Liver (tissue), 9 donors: Measurements from ENCODE around the gene IL12RB2. TPM values are rescaled to one million over a fixed set of nuclear protein-coding genes. Genes with fewer than 3 reads are reported as not detected.

Experiments used
- DNase-seq: peaks from one replicate; pipeline ENCODE4 v3.0.0-alpha.2; 2017; ENCODE audit warnings: low spot score
- H3K27ac ChIP-seq, 2 donors: one replicate each; pipeline ENCODE4 v1.7.0; 2013; ENCODE audit warnings: inconsistent platforms in 2 of 2, low read length in 2 of 2, control low read depth in 1 of 2, low read depth in 1 of 2, mild to moderate bottlenecking in 1 of 2
- H3K27me3 ChIP-seq, 4 donors: one replicate each; pipeline versions ENCODE4 v1.6.1 to v1.7.0; 2013; ENCODE audit warnings: low read length in 3 of 4, inconsistent platforms in 1 of 4, mild to moderate bottlenecking in 1 of 4, moderate library complexity in 1 of 4; ENCODE audit not compliant: control insufficient read depth in 4 of 4, insufficient read depth in 4 of 4
- H3K36me3 ChIP-seq, 4 donors: one replicate each; pipeline versions ENCODE4 v1.6.1 to v1.7.0; 2013; ENCODE audit warnings: low read length in 3 of 4, mild to moderate bottlenecking in 3 of 4, low read depth in 1 of 4, moderate library complexity in 1 of 4; ENCODE audit not compliant: control insufficient read depth in 4 of 4, insufficient read depth in 3 of 4
- H3K4me1 ChIP-seq, 4 donors: one replicate each; pipeline versions ENCODE4 v1.6.1 to v1.7.0; 2013; ENCODE audit warnings: low read length in 3 of 4, mild to moderate bottlenecking in 3 of 4, moderate library complexity in 1 of 4; ENCODE audit not compliant: control insufficient read depth in 4 of 4, insufficient read depth in 4 of 4
- H3K4me3 ChIP-seq, 3 donors: one replicate each; pipeline versions ENCODE4 v1.6.1 to v1.7.0; 2013; ENCODE audit warnings: low read length in 3 of 3, control low read depth in 1 of 3, low read depth in 1 of 3, mild to moderate bottlenecking in 1 of 3
- H3K9ac ChIP-seq, 2 donors: one replicate each; pipeline ENCODE4 v1.7.0; 2013; ENCODE audit warnings: low read length in 2 of 2, mild to moderate bottlenecking in 2 of 2, moderate library complexity in 2 of 2, control low read depth in 1 of 2, low read depth in 1 of 2
- H3K9me3 ChIP-seq, 4 donors: one replicate each; pipeline versions ENCODE4 v1.6.1 to v1.7.0; 2013; ENCODE audit warnings: low read length in 3 of 4; ENCODE audit not compliant: control insufficient read depth in 4 of 4
- EGR1 ChIP-seq, 2 donors: IDR thresholded peaks; 2 replicates each; pipeline ENCODE4 v1.6.1; 2016 to 2018; ENCODE audit warnings: antibody characterized with exemption in 2 of 2, low read depth in 2 of 2
- FOXA1 ChIP-seq: IDR thresholded peaks from 2 replicates; pipeline ENCODE4 v1.6.1; 2016; ENCODE audit warnings: antibody characterized with exemption
- FOXA2 ChIP-seq: IDR thresholded peaks from 2 replicates; pipeline ENCODE4 v1.6.1; 2016; ENCODE audit warnings: antibody characterized with exemption
- HNF4A ChIP-seq, 2 donors: conservative IDR thresholded peaks; 2 replicates each; pipeline ENCODE4 v1.6.1; 2016; ENCODE audit warnings: antibody characterized with exemption in 2 of 2, mild to moderate bottlenecking in 2 of 2
- HNF4G ChIP-seq: IDR thresholded peaks from 2 replicates; pipeline ENCODE4 v1.6.1; 2016; ENCODE audit warnings: antibody characterized with exemption
- JUND ChIP-seq, 2 donors: IDR thresholded peaks; 2 replicates each; pipeline ENCODE4 v1.6.1; 2016; ENCODE audit warnings: antibody characterized with exemption in 2 of 2
- NR2F2 ChIP-seq: IDR thresholded peaks from 2 replicates; pipeline ENCODE4 v1.6.1; 2016; ENCODE audit warnings: antibody characterized with exemption
- RAD21 ChIP-seq, 2 donors: IDR thresholded peaks; 2 replicates each; pipeline ENCODE4 v1.6.1; 2016; ENCODE audit warnings: antibody characterized with exemption in 2 of 2, mild to moderate bottlenecking in 2 of 2
- REST ChIP-seq: IDR thresholded peaks from 2 replicates; pipeline ENCODE4 v1.6.1; 2016; ENCODE audit warnings: antibody characterized with exemption, mild to moderate bottlenecking
- RXRA ChIP-seq, 2 donors: IDR thresholded peaks; 2 replicates each; pipeline ENCODE4 v1.6.1; 2017 to 2018; ENCODE audit warnings: antibody characterized with exemption in 2 of 2, mild to moderate bottlenecking in 1 of 2
- SP1 ChIP-seq: IDR thresholded peaks from 2 replicates; pipeline ENCODE4 v1.6.1; 2018; ENCODE audit warnings: antibody characterized with exemption, mild to moderate bottlenecking
- WGBS: extraction: QIAGEN DNeasy Blood & Tissue Kit; methylation state at CpG from one replicate; pipeline ENCODE4 v1.1.7; 2013; 5-methylcytosine and 5-hydroxymethylcytosine counted together
- polyA plus RNA-seq, 2 donors: library from polyadenylated mRNA; stranded (reverse) in 1 of 2; unstranded in 1 of 2; fragments of 200-250 nt in 1 of 2; fragments of >200 nt in 1 of 2; fragmentation: Nextera tagmentation in 1 of 2; extraction: Ambion mirVana in 1 of 2; gene quantifications; one replicate each; pipeline versions ENCODE4 v1.2.1 to v1.2.3, GENCODE V29; 2013 to 2015
- total RNA-seq, 2 donors: library from RNA; depleted of rRNA; stranded (reverse); fragments of >200 nt; gene quantifications; one replicate each; pipeline ENCODE4 v1.2.3, GENCODE V29; 2014
- TF ChIP-seq, protein P1 (sequence below): IDR thresholded peaks from 2 replicates; pipeline ENCODE4 v1.6.1; 2016; ENCODE audit warnings: antibody characterized with exemption
- TF ChIP-seq, protein P2 (sequence below): IDR thresholded peaks from 2 replicates; pipeline ENCODE4 v1.6.1; 2016; ENCODE audit warnings: antibody characterized with exemption
- TF ChIP-seq, protein P3 (sequence below): IDR thresholded peaks from 2 replicates; pipeline ENCODE4 v1.6.1; 2016; ENCODE audit warnings: antibody characterized with exemption
- donor health status: healthy.
- donor health status: healthy.
- donor health status: healthy.
- donor health status: healthy.
- donor health status: healthy.

The IL12RB2 gene
- total and polyA plus RNA-seq, 4 donors, result 0.06 to 1.3 (median 0.58) TPM

DNA sequence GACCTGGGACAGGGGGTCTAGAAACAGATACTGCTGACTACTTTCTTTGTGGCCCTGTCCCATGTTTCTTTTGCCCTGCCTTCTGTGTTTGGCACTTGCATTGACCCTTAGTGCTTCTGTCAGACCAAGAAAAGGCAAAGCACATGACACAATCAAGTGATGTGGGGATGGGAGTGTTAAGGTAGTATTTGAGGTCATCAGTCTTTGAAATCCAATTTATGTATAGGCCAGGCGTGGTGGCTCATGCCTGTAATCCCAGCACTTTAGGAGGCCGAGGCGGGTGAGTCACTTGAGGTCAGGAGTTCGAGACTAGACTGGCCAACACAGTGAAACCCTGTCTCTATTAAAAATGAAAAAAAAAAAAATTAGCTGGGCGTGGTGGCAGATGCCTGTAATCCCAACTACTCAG lies 96.5 kb downstream of the IL12RB2 start (continued):
- TF ChIP-seq REST (no peak), JUND (IDR thresholded peaks at IDR 0.05) (no peak), EGR1 (IDR thresholded peaks at IDR 0.05; ENCODE audit: low read depth in 2 of 2) (no peak), RAD21 (IDR thresholded peaks at IDR 0.05) (no peak), FOXA2 (no peak)
- TF ChIP-seq, protein P1, sequence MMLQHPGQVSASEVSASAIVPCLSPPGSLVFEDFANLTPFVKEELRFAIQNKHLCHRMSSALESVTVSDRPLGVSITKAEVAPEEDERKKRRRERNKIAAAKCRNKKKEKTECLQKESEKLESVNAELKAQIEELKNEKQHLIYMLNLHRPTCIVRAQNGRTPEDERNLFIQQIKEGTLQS, result no peak

GRCh38 chr1:67405473-67406245 lies 98.0 kb downstream of the IL12RB2 start:
- TF ChIP-seq JUND (IDR thresholded peaks at IDR 0.05) (no peak), REST (no peak)
- no peak for DNase-seq
- Histone ChIP-seq H3K9me3 (no peaks in the 10 kb centered on the region), H3K27ac (no peak overlapping the region), H3K27me3 (no peaks in the 10 kb centered on the region), H3K4me3 (no peak overlapping the region), H3K36me3 (peaks cover 0 to 12% (median 2%) of the 10 kb centered on the region in 4 donors), H3K9ac (no peak overlapping the region), H3K4me1 (no peaks in the 10 kb centered on the region)
- WGBS, result 82% methylated on average over 3 of the region's 3 CpGs

GRCh38 chr1:67407498-67407897 lies 99.8 kb downstream of the IL12RB2 start:
- no peak overlapping the region for H3K27ac ChIP-seq
- 83% methylated on average over 5 of the region's 5 CpGs for WGBS
- no peak overlapping the region for H3K4me3 ChIP-seq
- no peaks in the 10 kb centered on the region for H3K9me3 ChIP-seq
- no peaks in the 10 kb centered on the region for H3K27me3 ChIP-seq
- peaks cover 1 to 26% (median 9%) of the 10 kb centered on the region in 4 donors for H3K36me3 ChIP-seq
- no peaks in the 10 kb centered on the region for H3K4me1 ChIP-seq
- H3K9ac ChIP-seq, result no peak overlapping the region
- DNase-seq, result no peak
- TF ChIP-seq NR2F2 (no peak), EGR1 (IDR thresholded peaks at IDR 0.05; ENCODE audit: low read depth in 2 of 2) (no peak), SP1 (no peak), HNF4A (conservative IDR thresholded peaks at IDR 0.05) (no peak), RXRA (IDR thresholded peaks at IDR 0.05) (no peak), RAD21 (IDR thresholded peaks at IDR 0.05) (no peak), REST (no peak), FOXA1 (no peak), JUND (IDR thresholded peaks at IDR 0.05) (no peak), HNF4G (no peak), FOXA2 (no peak)
- TF ChIP-seq, protein P2, sequence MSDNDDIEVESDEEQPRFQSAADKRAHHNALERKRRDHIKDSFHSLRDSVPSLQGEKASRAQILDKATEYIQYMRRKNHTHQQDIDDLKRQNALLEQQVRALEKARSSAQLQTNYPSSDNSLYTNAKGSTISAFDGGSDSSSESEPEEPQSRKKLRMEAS, result no peak
- TF ChIP-seq, protein P3, sequence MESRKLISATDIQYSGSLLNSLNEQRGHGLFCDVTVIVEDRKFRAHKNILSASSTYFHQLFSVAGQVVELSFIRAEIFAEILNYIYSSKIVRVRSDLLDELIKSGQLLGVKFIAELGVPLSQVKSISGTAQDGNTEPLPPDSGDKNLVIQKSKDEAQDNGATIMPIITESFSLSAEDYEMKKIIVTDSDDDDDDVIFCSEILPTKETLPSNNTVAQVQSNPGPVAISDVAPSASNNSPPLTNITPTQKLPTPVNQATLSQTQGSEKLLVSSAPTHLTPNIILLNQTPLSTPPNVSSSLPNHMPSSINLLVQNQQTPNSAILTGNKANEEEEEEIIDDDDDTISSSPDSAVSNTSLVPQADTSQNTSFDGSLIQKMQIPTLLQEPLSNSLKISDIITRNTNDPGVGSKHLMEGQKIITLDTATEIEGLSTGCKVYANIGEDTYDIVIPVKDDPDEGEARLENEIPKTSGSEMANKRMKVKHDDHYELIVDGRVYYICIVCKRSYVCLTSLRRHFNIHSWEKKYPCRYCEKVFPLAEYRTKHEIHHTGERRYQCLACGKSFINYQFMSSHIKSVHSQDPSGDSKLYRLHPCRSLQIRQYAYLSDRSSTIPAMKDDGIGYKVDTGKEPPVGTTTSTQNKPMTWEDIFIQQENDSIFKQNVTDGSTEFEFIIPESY, result no peak
- TF ChIP-seq, protein P1, result no peak
